ENCODE measurements around the gene CLEC2D.
"Not testable (repeated sequence)": the region's sequence is repeated elsewhere in the genome, so short reads cannot be mapped to it uniquely, and the experiment has no call there.

The CLEC2D gene

GRCh38 chr12:9732921-9733461 lies 63.5 kb downstream of the CLEC2D start, which contains the start of gene CLECL1:
CLECL1 (minus strand) TSS chr12:9733097.
- no peak for DNase-seq (ENCODE audit: low read depth)
- no peak within 1 kb of the TSS for H3K4me3 ChIP-seq (ENCODE audit: low read length)
- TF ChIP-seq CTCF (conservative IDR thresholded peaks at IDR 0.05; ENCODE audit: low read depth, low read length) = no peak

- no peak for DNase-seq (ENCODE audit: low read depth)
- no peak overlapping the region for H3K4me3 ChIP-seq (ENCODE audit: low read length)
Measured at GRCh38 chr12:9735601-9736000, 66.1 kb downstream of the CLEC2D start.

GRCh38 chr12:9736936-9737705 lies 67.6 kb downstream of the CLEC2D start:
- DNase-seq (ENCODE audit: low read depth) = no peak
- TF ChIP-seq CTCF (conservative IDR thresholded peaks at IDR 0.05; ENCODE audit: low read depth, low read length) = no peak
- no peak overlapping the region for H3K4me3 ChIP-seq (ENCODE audit: low read length)

More at GRCh38 chr12:9735601-9736000, 66.1 kb downstream of the CLEC2D start:
- no peak for TF ChIP-seq CTCF (conservative IDR thresholded peaks at IDR 0.05; ENCODE audit: low read depth, low read length)

GRCh38 chr12:9738905-9739304 lies 69.4 kb downstream of the CLEC2D start:
- not testable (repeated sequence) for DNase-seq (ENCODE audit: low read depth); H3K4me3 ChIP-seq (ENCODE audit: low read length)

GRCh38 chr12:9739404-9740105 lies 70.0 kb downstream of the CLEC2D start:
- H3K4me3 ChIP-seq (ENCODE audit: low read length) = peak overlapping the region; percentile 12
- not testable (repeated sequence) for DNase-seq (ENCODE audit: low read depth)

- no peak for TF ChIP-seq CTCF (conservative IDR thresholded peaks at IDR 0.05; ENCODE audit: low read depth, low read length)
- H3K4me3 ChIP-seq (ENCODE audit: low read length) = peak overlapping the region; percentile 12
- no peak for DNase-seq (ENCODE audit: low read depth)
Measured at GRCh38 chr12:9740106-9740750, 70.7 kb downstream of the CLEC2D start.

- TF ChIP-seq CTCF (conservative IDR thresholded peaks at IDR 0.05; ENCODE audit: low read depth, low read length) = no peak
- no peak overlapping the region for H3K4me3 ChIP-seq (ENCODE audit: low read length)
- DNase-seq (ENCODE audit: low read depth) = no peak
Measured at GRCh38 chr12:9741726-9742125, 72.2 kb downstream of the CLEC2D start.

Measured in retinal pigment epithelial cell (primary cell).